ENCODE data around the gene PRKAG2. TPM values are rescaled to one million over a fixed set of nuclear protein-coding genes. Genes with fewer than 3 reads are reported as not detected.

Gene PRKAG2
- total RNA-seq, 1 donor from 2014 or later = 35.6 TPM

- DNase-seq = no peak
- intact Hi-C loops (cut with DNase I) = no loop called here
Measured at GRCh38 chr7:151637781-151638261, 239.1 kb downstream of the PRKAG2 start.

DNA sequence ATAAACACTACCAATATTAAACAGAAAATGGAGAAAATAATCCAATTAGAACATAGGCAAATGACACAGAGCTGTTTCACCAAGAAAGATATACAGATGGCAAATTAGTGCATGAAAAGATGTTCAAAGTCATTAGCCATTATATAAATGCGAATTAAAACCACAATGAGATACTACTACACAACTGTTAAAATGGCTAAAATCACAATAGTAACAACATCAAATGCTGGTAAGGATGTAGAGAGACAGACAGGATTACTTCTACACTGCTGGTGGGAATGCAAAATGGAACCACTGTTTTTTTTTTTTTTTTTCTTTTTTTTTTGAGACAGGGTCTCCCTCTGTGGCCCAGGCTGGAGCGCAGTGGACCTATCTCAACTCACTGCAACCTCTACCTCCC, 242.3 kb downstream of the PRKAG2 start:
- Histone ChIP-seq H3K4me1 (peaks cover 13% of the 10 kb centered on the region), H3K36me3 (no peaks in the 10 kb centered on the region), H3K4me3 (no peak overlapping the region), H3K27ac (no peak overlapping the region), H3K27me3 (no peaks in the 10 kb centered on the region), H3K9me3 (no peaks in the 10 kb centered on the region)
- no peak for DNase-seq
- intact Hi-C loops (cut with DNase I) = no loop called here
- TF ChIP-seq CTCF (IDR thresholded peaks at IDR 0.05) = no peak
- no peak for ATAC-seq

More at GRCh38 chr7:151637781-151638261, 239.1 kb downstream of the PRKAG2 start:
- no peaks in the 10 kb centered on the region for H3K4me1 ChIP-seq
- H3K4me3 ChIP-seq = no peak overlapping the region
- no peaks in the 10 kb centered on the region for H3K27me3 ChIP-seq
- H3K36me3 ChIP-seq = no peaks in the 10 kb centered on the region
- no peak overlapping the region for H3K27ac ChIP-seq
- TF ChIP-seq CTCF (IDR thresholded peaks at IDR 0.05) = no peak
- no peaks in the 10 kb centered on the region for H3K9me3 ChIP-seq
- ATAC-seq = no peak

GRCh38 chr7:151633516-151633812, 243.5 kb downstream of the PRKAG2 start:
- Histone ChIP-seq H3K4me3 (no peak overlapping the region), H3K36me3 (no peaks in the 10 kb centered on the region), H3K27me3 (no peaks in the 10 kb centered on the region), H3K9me3 (no peaks in the 10 kb centered on the region), H3K4me1 (peaks cover 13% of the 10 kb centered on the region), H3K27ac (peak overlapping the region; percentile 83)
- no peak for ATAC-seq
- TF ChIP-seq CTCF (IDR thresholded peaks at IDR 0.05) = no peak
- DNase-seq = no peak
- intact Hi-C loops (cut with DNase I) = no loop called here

- ATAC-seq (peak; percentile 66), DNase-seq (peak; percentile 83)
- no peaks in the 10 kb centered on the region for H3K27me3 ChIP-seq
- peaks cover 13% of the 10 kb centered on the region for H3K4me1 ChIP-seq
- no peak for TF ChIP-seq CTCF (IDR thresholded peaks at IDR 0.05)
- H3K27ac ChIP-seq = peak overlapping the region; percentile 83
- H3K9me3 ChIP-seq = no peaks in the 10 kb centered on the region
- H3K4me3 ChIP-seq = peak overlapping the region; percentile 62
- H3K36me3 ChIP-seq = peaks cover 1% of the 10 kb centered on the region
- intact Hi-C loops (cut with DNase I) = no loop called here
Measured at GRCh38 chr7:151632750-151633515, 244.0 kb downstream of the PRKAG2 start.

- intact Hi-C loops (cut with DNase I) = no loop called here
- no peaks in the 10 kb centered on the region for H3K9me3 ChIP-seq
- H3K36me3 ChIP-seq = peaks cover 7% of the 10 kb centered on the region
- no peaks in the 10 kb centered on the region for H3K27me3 ChIP-seq
- peak overlapping the region; percentile 62 for H3K4me3 ChIP-seq
- peak overlapping the region; percentile 83 for H3K27ac ChIP-seq
- DNase-seq (peak; percentile 96), ATAC-seq (peak; percentile 96)
- TF ChIP-seq CTCF (IDR thresholded peaks at IDR 0.05) = peak; percentile 18
- H3K4me1 ChIP-seq = peaks cover 13% of the 10 kb centered on the region
Measured at GRCh38 chr7:151631953-151632749, 244.8 kb downstream of the PRKAG2 start.

Data from upper lobe of right lung (tissue), 1 donor.